ENCODE data around the gene GLYR1.
A peak's percentile ranks its signal among the peaks of the same experiment; 100 is the strongest.

The GLYR1 gene

GRCh38 chr16:4775005-4775404 lies 72.1 kb downstream of the GLYR1 start:
- H3K36me3 ChIP-seq (ENCODE audit: insufficient read depth, low read length), result no peaks in the 10 kb centered on the region
- H3K4me3 ChIP-seq (ENCODE audit: low read depth, low read length), result no peak overlapping the region
- no peaks in the 10 kb centered on the region for H3K27me3 ChIP-seq (ENCODE audit: insufficient read depth, low read length)
- H3K4me1 ChIP-seq (ENCODE audit: control insufficient read depth, insufficient read depth, low read length, unreplicated experiment), result no peaks in the 10 kb centered on the region
- no peak overlapping the region for H2AFZ ChIP-seq (ENCODE audit: low read length, unreplicated experiment)
- no peaks in the 10 kb centered on the region for H3K79me2 ChIP-seq (ENCODE audit: control insufficient read depth, insufficient read depth, low read length, unreplicated experiment)
- H3K27ac ChIP-seq (ENCODE audit: low read depth, low read length), result no peak overlapping the region

- Histone ChIP-seq H3K4me1 (ENCODE audit: control insufficient read depth, insufficient read depth, low read length, unreplicated experiment) (peaks cover 4% of the 10 kb centered on the region), H3K4me3 (ENCODE audit: low read depth, low read length) (no peak overlapping the region), H3K79me2 (ENCODE audit: control insufficient read depth, insufficient read depth, low read length, unreplicated experiment) (no peaks in the 10 kb centered on the region), H3K27ac (ENCODE audit: low read depth, low read length) (no peak overlapping the region), H3K36me3 (ENCODE audit: insufficient read depth, low read length) (no peaks in the 10 kb centered on the region), H2AFZ (ENCODE audit: low read length, unreplicated experiment) (no peak overlapping the region), H3K27me3 (ENCODE audit: insufficient read depth, low read length) (no peaks in the 10 kb centered on the region)
Measured at GRCh38 chr16:4772351-4772750, 74.7 kb downstream of the GLYR1 start.

- Histone ChIP-seq H3K27ac (ENCODE audit: low read depth, low read length) (no peak overlapping the region), H2AFZ (ENCODE audit: low read length, unreplicated experiment) (no peak overlapping the region), H3K4me1 (ENCODE audit: control insufficient read depth, insufficient read depth, low read length, unreplicated experiment) (peaks cover 4% of the 10 kb centered on the region), H3K79me2 (ENCODE audit: control insufficient read depth, insufficient read depth, low read length, unreplicated experiment) (peaks cover 3% of the 10 kb centered on the region), H3K4me3 (ENCODE audit: low read depth, low read length) (no peak overlapping the region), H3K36me3 (ENCODE audit: insufficient read depth, low read length) (no peaks in the 10 kb centered on the region), H3K27me3 (ENCODE audit: insufficient read depth, low read length) (no peaks in the 10 kb centered on the region)
Measured at GRCh38 chr16:4771646-4772045, 75.4 kb downstream of the GLYR1 start.

- Histone ChIP-seq H3K36me3 (ENCODE audit: insufficient read depth, low read length) (peaks cover 3% of the 10 kb centered on the region; the same call in 1 of the 2 replicates), H3K27me3 (ENCODE audit: insufficient read depth, low read length) (no peaks in the 10 kb centered on the region), H3K79me2 (ENCODE audit: control insufficient read depth, insufficient read depth, low read length, unreplicated experiment) (peaks cover 24% of the 10 kb centered on the region), H2AFZ (ENCODE audit: low read length, unreplicated experiment) (peak overlapping the region; percentile 95), H3K4me1 (ENCODE audit: control insufficient read depth, insufficient read depth, low read length, unreplicated experiment) (peaks cover 14% of the 10 kb centered on the region), H3K4me3 (ENCODE audit: low read depth, low read length) (peak overlapping the region; percentile 83), H3K27ac (ENCODE audit: low read depth, low read length) (no peak overlapping the region)
Measured at GRCh38 chr16:4769306-4769638, 77.8 kb downstream of the GLYR1 start.

- Histone ChIP-seq H2AFZ (ENCODE audit: low read length, unreplicated experiment) (peak overlapping the region; percentile 95), H3K27me3 (ENCODE audit: insufficient read depth, low read length) (no peaks in the 10 kb centered on the region), H3K36me3 (ENCODE audit: insufficient read depth, low read length) (peaks cover 3% of the 10 kb centered on the region; the same call in 1 of the 2 replicates), H3K4me3 (ENCODE audit: low read depth, low read length) (peak overlapping the region; percentile 83), H3K4me1 (ENCODE audit: control insufficient read depth, insufficient read depth, low read length, unreplicated experiment) (peaks cover 14% of the 10 kb centered on the region), H3K79me2 (ENCODE audit: control insufficient read depth, insufficient read depth, low read length, unreplicated experiment) (peaks cover 24% of the 10 kb centered on the region), H3K27ac (ENCODE audit: low read depth, low read length) (peak overlapping the region; percentile 83)
Measured at GRCh38 chr16:4768549-4769305, 78.4 kb downstream of the GLYR1 start.

GRCh38 chr16:4767872-4768548 lies 79.1 kb downstream of the GLYR1 start:
- Histone ChIP-seq H3K36me3 (ENCODE audit: insufficient read depth, low read length) (peaks cover 3% of the 10 kb centered on the region; the same call in 1 of the 2 replicates), H3K27me3 (ENCODE audit: insufficient read depth, low read length) (no peaks in the 10 kb centered on the region), H3K4me3 (ENCODE audit: low read depth, low read length) (peak overlapping the region; percentile 83), H2AFZ (ENCODE audit: low read length, unreplicated experiment) (peak overlapping the region; percentile 75), H3K79me2 (ENCODE audit: control insufficient read depth, insufficient read depth, low read length, unreplicated experiment) (peaks cover 24% of the 10 kb centered on the region), H3K4me1 (ENCODE audit: control insufficient read depth, insufficient read depth, low read length, unreplicated experiment) (peaks cover 14% of the 10 kb centered on the region), H3K27ac (ENCODE audit: low read depth, low read length) (peak overlapping the region; percentile 83)

GRCh38 chr16:4766875-4767628 lies 80.0 kb downstream of the GLYR1 start, which contains the start of gene ZNF500:
Gene ZNF500, minus strand, starts transcription at chr16:4767162. Its CDS starts 1,184 bp downstream, at chr16:4765978.
- Histone ChIP-seq H3K4me1 (ENCODE audit: control insufficient read depth, insufficient read depth, low read length, unreplicated experiment) (peaks cover 14% of the 10 kb centered on the region), H2AFZ (ENCODE audit: low read length, unreplicated experiment) (peak within 1 kb of the TSS; percentile 75), H3K79me2 (ENCODE audit: control insufficient read depth, insufficient read depth, low read length, unreplicated experiment) (peaks cover 24% of the 10 kb centered on the region), H3K27ac (ENCODE audit: low read depth, low read length) (peak within 1 kb of the TSS; percentile 83), H3K4me3 (ENCODE audit: low read depth, low read length) (peak within 1 kb of the TSS; percentile 83), H3K27me3 (ENCODE audit: insufficient read depth, low read length) (no peaks in the 10 kb centered on the region), H3K36me3 (ENCODE audit: insufficient read depth, low read length) (peaks cover 3% of the 10 kb centered on the region; the same call in 1 of the 2 replicates)

GRCh38 chr16:4765511-4766474 lies 81.3 kb downstream of the GLYR1 start:
- peaks cover 3% of the 10 kb centered on the region; the same call in 1 of the 2 replicates for H3K36me3 ChIP-seq (ENCODE audit: insufficient read depth, low read length)
- peaks cover 24% of the 10 kb centered on the region for H3K79me2 ChIP-seq (ENCODE audit: control insufficient read depth, insufficient read depth, low read length, unreplicated experiment)
- peak overlapping the region; percentile 31 for H2AFZ ChIP-seq (ENCODE audit: low read length, unreplicated experiment)
- H3K27me3 ChIP-seq (ENCODE audit: insufficient read depth, low read length), result no peaks in the 10 kb centered on the region
- no peak overlapping the region for H3K27ac ChIP-seq (ENCODE audit: low read depth, low read length)
- H3K4me1 ChIP-seq (ENCODE audit: control insufficient read depth, insufficient read depth, low read length, unreplicated experiment), result peaks cover 14% of the 10 kb centered on the region
- H3K4me3 ChIP-seq (ENCODE audit: low read depth, low read length), result peak overlapping the region; percentile 80

GRCh38 chr16:4763791-4764190 lies 83.3 kb downstream of the GLYR1 start:
- Histone ChIP-seq H3K79me2 (ENCODE audit: control insufficient read depth, insufficient read depth, low read length, unreplicated experiment) (peaks cover 24% of the 10 kb centered on the region), H3K4me3 (ENCODE audit: low read depth, low read length) (no peak overlapping the region), H3K27ac (ENCODE audit: low read depth, low read length) (no peak overlapping the region), H3K36me3 (ENCODE audit: insufficient read depth, low read length) (peaks cover 3% of the 10 kb centered on the region; the same call in 1 of the 2 replicates), H3K27me3 (ENCODE audit: insufficient read depth, low read length) (no peaks in the 10 kb centered on the region), H3K4me1 (ENCODE audit: control insufficient read depth, insufficient read depth, low read length, unreplicated experiment) (peaks cover 14% of the 10 kb centered on the region), H2AFZ (ENCODE audit: low read length, unreplicated experiment) (no peak overlapping the region)
